ENCODE results near the gene NCOR1. TPM values are rescaled to one million over a fixed set of nuclear protein-coding genes. Genes with fewer than 3 reads are reported as not detected.

Gene NCOR1
- total and polyA plus RNA-seq, 2 of the 8 experiments (the other 6 are each of a cell fraction or from before 2014, with no cell fraction given) = 65.4 to 142 TPM

GRCh38 chr17:16250635-16251034, 35.3 kb upstream of the NCOR1 start (continued):
- TF ChIP-seq SRF (IDR thresholded peaks at IDR 0.05; ENCODE audit: low read depth, low read length) (no peak), EGR1 (IDR thresholded peaks at IDR 0.05; ENCODE audit: borderline replicate concordance, low read depth, low read length) (no peak), MAX (IDR thresholded peaks at IDR 0.05) (no peak)
